Measurements from ENCODE around the gene ITGA7.

The ITGA7 gene

GRCh38 chr12:55718624-55719275 is 11.0 kb upstream of the ITGA7 start:
- no peak for DNase-seq (ENCODE audit: low spot score)

- DNase-seq (ENCODE audit: low spot score) = no peak
These were observed 10.3 kb upstream of the ITGA7 start for GRCh38 chr12:55718015-55718414.

- no peak for DNase-seq (ENCODE audit: low spot score)
These were observed 9.6 kb upstream of the ITGA7 start for GRCh38 chr12:55717011-55718007.

GRCh38 chr12:55716582-55716957 is 8.9 kb upstream of the ITGA7 start:
- DNase-seq (ENCODE audit: low spot score) = no peak

GRCh38 chr12:55715833-55716581 is 8.3 kb upstream of the ITGA7 start, which contains the start of gene BLOC1S1:
BLOC1S1 (plus strand) TSS chr12:55716046; CDS start chr12:55716052, 6 bp downstream.
- DNase-seq (ENCODE audit: low spot score) = peak; percentile 96

GRCh38 chr12:55715169-55715764 is 7.6 kb upstream of the ITGA7 start:
- DNase-seq (ENCODE audit: low spot score) = no peak

GRCh38 chr12:55713721-55714120 is 6.0 kb upstream of the ITGA7 start:
- DNase-seq (ENCODE audit: low spot score) = no peak

- DNase-seq (ENCODE audit: low spot score) = no peak
These were observed 5.2 kb upstream of the ITGA7 start for GRCh38 chr12:55712700-55713415.

- DNase-seq (ENCODE audit: low spot score) = no peak
These were observed 4.3 kb upstream of the ITGA7 start for GRCh38 chr12:55711786-55712553.

- DNase-seq (ENCODE audit: low spot score) = no peak
These were observed 1.1 kb upstream of the ITGA7 start for GRCh38 chr12:55708695-55709233.

GRCh38 chr12:55707219-55707671 is 459 bp downstream of the ITGA7 start:
- DNase-seq (ENCODE audit: low spot score) = no peak

GRCh38 chr12:55706568-55707218 is 1.0 kb downstream of the ITGA7 start:
- no peak for DNase-seq (ENCODE audit: low spot score)

- DNase-seq (ENCODE audit: low spot score) = peak; percentile 52
These were observed 1.8 kb downstream of the ITGA7 start for GRCh38 chr12:55705782-55706402.

GRCh38 chr12:55704824-55705718 is 2.6 kb downstream of the ITGA7 start:
- no peak for DNase-seq (ENCODE audit: low spot score)

GRCh38 chr12:55703901-55704761 is 3.6 kb downstream of the ITGA7 start:
- no peak for DNase-seq (ENCODE audit: low spot score)

- DNase-seq (ENCODE audit: low spot score) = no peak
These were observed 4.4 kb downstream of the ITGA7 start for GRCh38 chr12:55703288-55703687.

- no peak for DNase-seq (ENCODE audit: low spot score)
These were observed 4.8 kb downstream of the ITGA7 start for GRCh38 chr12:55702861-55703260.
